GM12801 (cell line): ENCODE measurements around the gene AATF.

Experiments used
- CTCF ChIP-seq: IDR thresholded peaks from one replicate; pipeline ENCODE4 v1.5.1; 2011; ENCODE audit warnings: control low read depth; ENCODE audit not compliant: insufficient read length; ENCODE audit errors: extremely low read depth

AATF gene

GRCh38 chr17:37086334-37086733, 137.6 kb downstream of the AATF start:
- TF ChIP-seq CTCF, result no peak

- no peak for TF ChIP-seq CTCF
Observed at GRCh38 chr17:37086948-37087347, 138.2 kb downstream of the AATF start.

- TF ChIP-seq CTCF, result no peak
Observed at GRCh38 chr17:37087683-37088082, 138.9 kb downstream of the AATF start.

- no peak for TF ChIP-seq CTCF
Observed at GRCh38 chr17:37088459-37088858, 139.7 kb downstream of the AATF start.

- no peak for TF ChIP-seq CTCF
Observed at GRCh38 chr17:37088913-37089312, 140.2 kb downstream of the AATF start.

- TF ChIP-seq CTCF, result no peak
Observed at GRCh38 chr17:37089956-37090355, 141.2 kb downstream of the AATF start.

GRCh38 chr17:37090941-37091340, 142.2 kb downstream of the AATF start:
- no peak for TF ChIP-seq CTCF

- no peak for TF ChIP-seq CTCF
Observed at GRCh38 chr17:37092071-37092470, 143.3 kb downstream of the AATF start.
